NCI-H1930 (cell line): ENCODE measurements around the gene HOXC6.
"Not testable (repeated sequence)": the region's sequence is repeated elsewhere in the genome, so short reads cannot be mapped to it uniquely, and the experiment has no call there.

Experiments used
- DNase-seq, 2 experiments: peaks; one replicate each; lab custom pipeline; 2025; lab: John Stamatoyannopoulos, UW

HOXC6 gene

DNA sequence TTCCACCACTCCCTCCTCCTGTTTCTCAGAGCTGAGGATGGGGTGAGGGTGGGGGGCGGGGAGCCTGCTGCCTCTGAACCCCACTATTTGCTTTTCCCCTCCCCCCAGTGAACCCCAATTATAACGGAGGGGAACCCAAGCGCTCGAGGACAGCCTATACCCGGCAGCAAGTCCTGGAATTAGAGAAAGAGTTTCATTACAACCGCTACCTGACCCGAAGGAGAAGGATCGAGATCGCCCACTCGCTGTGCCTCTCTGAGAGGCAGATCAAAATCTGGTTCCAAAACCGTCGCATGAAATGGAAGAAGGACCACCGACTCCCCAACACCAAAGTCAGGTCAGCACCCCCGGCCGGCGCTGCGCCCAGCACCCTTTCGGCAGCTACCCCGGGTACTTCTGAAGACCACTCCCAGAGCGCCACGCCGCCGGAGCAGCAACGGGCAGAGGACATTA lies 26.5 kb downstream of the HOXC6 start:
- no peak for DNase-seq

DNA sequence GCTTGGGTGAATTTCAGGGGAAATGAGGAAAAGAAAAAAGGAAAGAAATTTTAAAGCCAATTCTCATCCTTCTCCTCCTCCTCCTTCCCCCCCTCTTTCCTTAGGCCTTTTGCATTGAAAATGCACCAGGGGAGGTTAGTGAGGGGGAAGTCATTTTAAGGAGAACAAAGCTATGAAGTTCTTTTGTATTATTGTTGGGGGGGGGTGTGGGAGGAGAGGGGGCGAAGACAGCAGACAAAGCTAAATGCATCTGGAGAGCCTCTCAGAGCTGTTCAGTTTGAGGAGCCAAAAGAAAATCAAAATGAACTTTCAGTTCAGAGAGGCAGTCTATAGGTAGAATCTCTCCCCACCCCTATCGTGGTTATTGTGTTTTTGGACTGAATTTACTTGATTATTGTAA lies 27.3 kb downstream of the HOXC6 start:
- no peak for DNase-seq

DNA sequence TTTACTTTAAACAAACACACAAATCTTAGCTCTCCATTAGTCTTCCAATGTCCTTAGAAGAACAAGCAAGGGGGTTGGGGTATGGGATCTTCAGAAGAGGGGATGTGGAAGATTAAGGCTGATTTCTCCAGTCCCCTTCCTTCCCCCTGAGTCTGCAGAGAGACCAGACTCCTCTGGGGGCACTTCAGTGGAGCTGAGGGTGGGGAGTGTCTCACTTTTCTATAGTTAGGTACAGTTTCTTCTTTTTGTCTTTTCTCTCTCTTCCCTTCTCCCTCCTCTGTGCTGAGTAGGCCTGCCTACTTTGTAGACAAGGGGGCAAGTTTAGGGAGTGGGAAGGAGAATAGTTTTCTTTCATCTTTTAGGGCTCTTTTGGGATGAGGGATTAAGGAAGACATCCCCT lies 27.9 kb downstream of the HOXC6 start:
- no peak for DNase-seq

GRCh38 chr12:54058128-54058768 lies 30.0 kb downstream of the HOXC6 start:
- DNase-seq: no peak

DNA sequence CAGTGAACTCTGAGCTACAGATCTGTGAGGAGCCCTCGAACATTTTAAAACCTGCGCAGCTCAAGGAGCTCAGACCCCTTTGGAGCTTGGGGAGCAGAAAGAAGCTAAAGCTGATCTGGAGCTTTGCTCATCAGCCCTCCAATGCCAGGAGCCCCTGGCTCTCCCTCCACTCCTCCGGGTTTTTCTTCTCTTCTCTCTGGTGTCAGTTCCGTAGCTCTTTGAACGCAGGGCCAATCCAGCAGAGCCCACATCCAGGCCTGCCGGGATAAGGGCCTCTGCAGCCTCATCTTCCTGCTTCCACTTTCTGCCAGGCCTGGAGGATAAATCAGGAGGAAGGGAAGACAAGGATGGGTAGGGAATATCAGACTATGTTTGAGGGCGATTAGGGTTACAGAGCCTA lies 31.4 kb downstream of the HOXC6 start:
- no peak for DNase-seq

GRCh38 chr12:54060174-54060974 lies 32.1 kb downstream of the HOXC6 start:
- DNase-seq: no peak

DNA sequence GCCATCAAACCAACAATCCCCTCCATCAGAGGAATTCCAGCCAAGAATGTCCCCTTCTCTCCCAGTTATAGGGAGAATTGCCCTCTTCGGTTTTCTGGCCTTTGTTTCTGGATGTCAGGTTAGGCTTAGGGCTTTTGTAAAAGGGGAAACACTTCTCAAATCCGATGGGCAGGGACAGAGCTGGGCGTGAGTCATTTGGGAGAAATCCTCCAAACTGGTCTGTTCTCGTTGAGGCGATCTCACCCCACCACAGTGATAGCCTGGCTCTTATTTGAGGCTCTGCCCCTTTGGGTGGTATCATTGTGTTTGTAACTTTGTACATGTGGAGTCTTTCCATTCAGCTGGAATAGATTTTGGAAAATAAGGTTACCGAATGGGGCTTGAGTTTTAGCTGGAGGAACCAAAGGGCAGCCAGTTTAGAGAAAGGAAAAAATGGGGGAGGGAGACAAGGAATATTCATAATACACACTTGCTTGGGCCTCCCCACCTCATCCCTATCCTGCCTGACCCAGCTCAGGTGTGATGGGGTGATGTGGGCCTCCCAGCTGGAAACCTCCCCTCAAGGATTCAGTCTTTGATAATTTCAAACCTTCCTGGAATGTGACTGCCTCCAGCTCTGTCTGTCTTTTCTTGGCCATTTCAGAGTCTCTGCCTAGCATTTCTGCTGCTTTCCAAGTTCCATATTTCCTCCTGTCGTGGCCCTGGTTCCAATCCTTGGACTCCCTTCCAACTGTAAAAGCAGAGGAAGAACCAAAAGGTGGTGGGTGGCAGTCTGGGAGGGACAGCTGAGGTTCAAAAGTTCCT lies 32.9 kb downstream of the HOXC6 start:
- no peak for DNase-seq

DNA sequence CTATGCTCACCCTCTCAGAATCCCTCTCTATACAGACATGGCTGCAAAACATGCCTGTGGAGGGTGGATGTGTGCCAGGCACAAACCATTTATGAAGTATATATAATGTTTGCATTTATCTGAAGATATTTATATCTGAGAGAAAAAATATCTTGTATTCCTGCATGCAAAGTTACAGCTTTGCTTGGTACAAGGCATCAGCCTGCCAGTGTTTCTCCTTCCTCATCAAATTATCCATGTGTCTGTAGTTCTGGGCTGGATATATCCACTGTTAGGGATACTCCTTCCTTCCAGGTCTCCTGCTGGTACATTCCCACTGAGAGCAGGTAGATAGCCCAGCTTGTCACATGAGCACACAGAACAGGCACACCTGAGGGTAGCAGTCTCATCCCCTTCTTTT lies 37.4 kb downstream of the HOXC6 start:
- no peak for DNase-seq

DNA sequence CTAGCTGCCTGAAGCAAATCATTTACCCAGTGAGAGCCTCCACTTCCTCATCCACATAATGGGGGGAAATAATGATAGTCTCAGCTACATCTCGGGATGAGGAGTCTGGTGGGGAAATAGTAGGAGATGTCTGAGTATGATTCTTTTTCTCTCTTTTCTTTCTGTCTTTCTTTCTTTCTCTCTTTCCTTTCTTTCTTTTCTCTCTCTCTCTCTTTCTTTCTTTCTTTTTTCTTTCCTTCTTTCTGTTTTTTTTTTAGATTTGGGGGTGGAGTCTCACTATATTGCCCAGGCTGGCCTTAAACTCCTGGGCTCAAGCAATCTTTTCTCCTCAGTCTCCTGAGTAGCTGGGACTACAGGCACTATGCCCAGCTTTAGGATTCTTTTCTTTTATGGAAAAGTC lies 38.2 kb downstream of the HOXC6 start:
- no peak for DNase-seq

DNA sequence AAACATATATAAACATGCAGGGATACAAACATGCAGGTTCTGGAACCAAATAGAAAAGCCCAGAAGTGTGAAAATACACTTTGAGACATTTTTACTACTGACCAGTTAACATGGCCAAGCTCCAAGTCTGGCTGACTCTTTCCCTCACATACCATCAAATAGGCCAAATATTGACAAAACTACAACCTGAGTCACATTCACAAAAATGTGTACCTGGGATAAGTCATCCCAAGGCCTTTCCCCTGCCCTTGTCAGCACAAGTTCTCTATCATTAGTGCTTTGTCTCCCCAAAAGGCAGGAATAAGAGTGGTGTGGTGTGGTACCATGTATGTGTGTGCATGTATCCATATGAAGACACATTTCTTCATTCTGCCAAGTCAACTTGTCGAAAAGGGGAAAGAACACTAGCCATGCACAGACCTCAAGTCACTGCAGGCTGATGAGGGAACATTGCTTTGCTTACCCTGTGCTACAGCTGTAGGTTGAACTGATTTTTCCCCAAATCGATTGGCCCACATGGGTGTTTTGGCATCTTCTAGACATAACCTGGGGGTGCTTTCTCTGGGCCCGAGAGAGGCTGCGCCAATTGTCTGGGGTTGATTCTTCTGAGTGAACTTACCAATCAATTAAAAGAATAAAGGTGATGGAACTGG lies 40.3 kb downstream of the HOXC6 start:
- DNase-seq: no peak

DNA sequence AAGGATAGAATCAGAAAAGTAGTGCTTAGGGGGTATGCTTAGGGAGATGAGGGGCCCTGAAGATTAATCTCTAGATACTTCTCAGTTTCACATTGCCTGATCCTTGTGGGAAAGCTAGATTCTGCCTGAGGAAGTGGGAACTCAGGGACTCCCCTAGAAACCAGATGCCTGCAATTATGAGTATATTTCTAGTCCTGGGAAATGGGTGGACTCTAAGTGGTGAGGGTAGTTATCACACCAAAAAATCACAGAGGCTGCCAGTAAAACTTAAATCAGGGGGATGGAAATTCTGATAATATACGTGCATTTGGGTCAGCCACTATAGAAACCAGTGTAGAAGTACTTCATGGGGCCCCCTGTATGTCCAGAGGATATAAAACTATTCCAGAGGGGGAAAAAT lies 43.7 kb downstream of the HOXC6 start:
- no peak for DNase-seq

- DNase-seq: no peak
These were observed 46.1 kb downstream of the HOXC6 start for GRCh38 chr12:54074308-54074707.

DNA sequence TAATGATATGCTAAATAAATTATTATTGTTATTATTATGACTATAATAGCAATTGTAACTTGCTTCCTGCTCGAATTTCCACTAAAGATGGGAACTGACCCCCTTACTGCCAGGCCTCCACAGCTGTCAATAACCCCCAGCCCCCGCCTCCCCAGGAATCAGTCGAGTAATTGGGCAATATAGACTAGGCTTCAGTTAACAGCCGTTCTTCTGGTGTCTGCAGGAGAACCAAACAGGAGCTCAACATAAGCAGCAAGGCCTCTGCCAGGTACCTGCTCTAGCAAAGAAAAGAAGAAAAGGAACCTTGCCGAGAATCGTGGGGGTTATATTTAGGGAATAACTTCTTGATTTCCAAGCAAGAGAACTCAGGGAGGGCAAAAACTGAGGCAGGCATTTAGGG lies 47.2 kb downstream of the HOXC6 start:
- no peak for DNase-seq

DNA sequence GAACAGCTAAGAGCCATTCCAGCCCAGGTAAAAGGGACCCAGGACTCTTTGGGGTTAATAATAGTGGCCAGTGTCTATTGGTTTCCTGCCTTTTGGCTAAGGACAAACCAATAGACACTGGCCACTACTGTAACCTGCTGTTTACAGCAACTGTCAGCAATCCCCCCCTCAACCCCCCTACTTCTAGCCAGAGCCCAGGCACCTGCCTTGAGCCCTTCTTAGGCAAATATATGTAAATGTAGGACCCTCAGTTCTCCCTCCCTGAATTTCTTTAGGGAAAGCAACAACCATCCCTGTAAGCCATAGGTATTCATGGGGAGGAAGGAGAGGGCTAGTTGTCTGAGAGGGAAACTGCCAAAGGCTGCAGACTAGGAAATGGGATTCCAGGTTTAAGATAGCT lies 47.7 kb downstream of the HOXC6 start:
- DNase-seq: no peak

GRCh38 chr12:54077843-54078242 lies 49.6 kb downstream of the HOXC6 start:
- not testable (repeated sequence) for DNase-seq

DNA sequence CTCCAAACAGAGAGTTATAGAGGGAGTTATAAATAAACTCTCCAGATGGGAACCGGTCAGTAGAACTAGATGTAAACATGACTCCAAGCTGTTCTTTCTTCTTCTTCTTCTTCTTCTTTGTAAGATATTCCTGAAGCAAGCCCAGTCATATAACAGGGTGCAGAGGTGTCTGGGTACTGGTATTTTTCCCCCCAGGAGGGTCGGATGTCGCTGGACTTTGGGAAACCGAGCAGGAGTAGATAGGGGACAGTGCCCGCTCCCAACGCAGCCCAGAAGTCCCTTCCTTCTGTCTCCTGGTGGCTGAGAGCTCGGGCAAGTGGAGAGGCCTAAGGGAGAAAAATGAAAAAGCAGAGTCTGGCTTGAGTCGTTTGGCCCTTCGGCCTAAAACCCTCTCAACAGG lies 50.9 kb downstream of the HOXC6 start:
- DNase-seq: not testable (repeated sequence)
